Activated CD8-positive, alpha-beta memory T cell treated with anti-CD3 and anti-CD28 coated beads, Interleukin-2, amount 50 U/mL, for 48 hours (primary cell): ENCODE results near the gene PHGDH.
"Not testable (repeated sequence)": the region's sequence is repeated elsewhere in the genome, so short reads cannot be mapped to it uniquely, and the experiment has no call there.

Experiments used
- DNase-seq: peaks from one replicate; pipeline ENCODE4 v3.0.0-alpha.2; 2020

The PHGDH gene

DNA sequence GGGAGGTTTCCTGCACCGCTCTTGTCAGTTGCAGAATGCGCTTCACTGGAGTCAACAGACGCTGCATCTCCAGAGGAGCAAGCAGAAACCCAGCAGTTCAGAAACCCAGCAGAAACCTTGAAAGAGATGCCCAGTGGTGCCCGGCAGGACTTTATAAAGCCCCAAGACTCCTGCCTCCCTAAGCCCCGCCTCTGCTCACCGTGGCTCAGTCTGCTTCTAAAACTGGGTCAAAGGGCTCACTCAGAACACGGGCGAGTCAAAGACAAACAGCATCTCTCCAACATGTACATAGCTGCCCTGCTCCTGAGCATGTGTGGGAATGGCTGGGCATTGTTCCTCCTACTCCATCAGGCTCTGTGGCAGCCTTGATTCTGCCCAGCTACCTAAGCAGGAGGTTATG, 57.0 kb downstream of the PHGDH start, which contains the start of gene HMGCS2:
Gene HMGCS2, minus strand, starts transcription at position 128 of the 400 bp plus-strand sequence. Its CDS starts 61 bp downstream, at position 67.
- DNase-seq, result no peak

DNA sequence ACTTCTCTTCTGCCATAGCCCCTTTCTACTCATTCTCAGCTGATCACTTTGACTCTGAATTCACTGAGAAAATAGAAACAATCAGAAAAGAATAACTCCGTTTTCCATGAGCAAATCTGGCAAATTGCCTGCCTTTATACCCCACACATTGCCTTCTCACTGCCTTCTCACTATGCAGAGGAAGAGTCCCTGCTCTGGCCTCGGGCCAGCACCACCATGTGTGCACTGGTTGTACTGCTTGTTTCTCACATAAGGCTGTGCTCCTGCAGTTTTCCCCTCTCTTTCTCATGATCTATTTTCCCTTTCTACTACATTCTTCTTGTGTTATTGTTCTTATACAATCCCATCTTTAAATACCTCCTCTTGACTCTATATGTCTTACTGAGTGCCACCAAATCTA, 59.3 kb downstream of the PHGDH start:
- no peak for DNase-seq

DNA sequence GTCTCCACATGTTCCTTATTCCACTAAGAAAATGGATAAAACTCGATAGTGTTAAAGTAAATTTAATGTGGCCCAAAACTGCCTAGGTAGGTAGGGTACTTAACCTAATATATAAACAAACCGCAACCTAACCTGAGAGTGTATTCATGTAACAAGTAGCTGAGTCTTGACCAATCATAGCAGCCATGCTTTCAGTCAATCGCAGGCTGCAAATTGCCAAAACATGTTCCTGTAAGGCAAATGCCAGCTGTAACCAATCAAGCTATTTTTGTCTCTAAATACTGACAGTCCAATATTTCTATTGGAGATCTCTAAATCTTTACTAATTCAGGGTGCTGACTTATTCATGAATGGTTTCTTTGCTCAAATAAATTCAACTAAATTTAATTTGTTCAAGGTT, 60.0 kb downstream of the PHGDH start:
- no peak for DNase-seq

DNA sequence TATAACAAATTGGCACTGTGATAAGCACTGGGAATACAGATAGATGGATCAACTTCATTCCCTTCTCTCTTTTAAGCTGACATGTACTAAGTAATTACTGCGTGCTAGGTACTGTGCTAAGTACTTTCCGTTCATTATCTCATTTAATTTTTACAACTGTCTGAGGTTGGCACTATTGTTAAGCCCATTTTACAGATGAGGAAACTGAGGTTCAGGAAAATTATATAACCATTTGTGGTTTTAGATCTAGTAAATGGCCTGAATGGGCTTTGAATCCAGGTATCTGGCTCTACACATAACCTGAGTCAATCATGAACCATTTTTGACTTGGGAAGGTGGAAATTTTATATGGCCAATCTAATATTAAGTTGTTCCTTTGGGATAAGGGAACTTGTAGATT, 60.6 kb downstream of the PHGDH start:
- no peak for DNase-seq

GRCh38 chr1:119773711-119774241, 62.0 kb downstream of the PHGDH start:
- no peak for DNase-seq

DNA sequence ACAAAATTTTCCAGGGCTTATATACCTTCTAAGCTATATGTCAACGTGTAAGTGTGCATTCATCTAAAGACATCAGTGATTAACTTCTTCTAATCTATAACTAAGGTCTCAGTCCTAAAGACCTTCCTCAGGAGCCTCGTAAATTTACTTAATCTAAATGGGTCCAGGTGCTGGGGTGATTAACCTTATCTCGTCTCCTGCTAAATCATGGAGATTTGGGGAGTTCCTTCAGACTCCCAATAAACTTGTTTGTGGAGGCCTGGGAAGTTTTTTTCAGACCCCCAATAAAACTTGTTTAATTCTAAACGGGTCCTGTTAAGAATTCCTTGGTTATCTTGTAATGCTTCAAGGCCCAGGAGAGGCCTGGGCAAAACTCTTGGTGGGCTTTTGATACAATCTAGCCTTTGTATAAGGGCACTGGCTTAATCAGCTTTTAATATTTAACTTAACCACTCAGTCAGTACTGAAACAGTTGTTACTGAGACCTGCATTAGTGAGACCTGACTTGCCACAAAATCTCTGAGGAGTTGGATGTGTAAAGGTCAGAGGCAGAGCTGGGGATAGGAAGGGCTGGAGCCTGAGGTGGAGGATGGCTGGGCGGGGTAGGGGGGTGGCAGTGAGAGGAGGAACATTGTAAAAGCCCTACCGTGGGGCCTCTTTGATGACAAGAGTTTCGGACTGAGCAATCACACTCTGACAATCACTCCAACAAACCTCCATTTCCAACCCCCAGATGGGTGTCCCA, 63.2 kb downstream of the PHGDH start:
- no peak for DNase-seq

- DNase-seq, result no peak
These were observed 66.6 kb downstream of the PHGDH start for GRCh38 chr1:119778359-119778758.

DNA sequence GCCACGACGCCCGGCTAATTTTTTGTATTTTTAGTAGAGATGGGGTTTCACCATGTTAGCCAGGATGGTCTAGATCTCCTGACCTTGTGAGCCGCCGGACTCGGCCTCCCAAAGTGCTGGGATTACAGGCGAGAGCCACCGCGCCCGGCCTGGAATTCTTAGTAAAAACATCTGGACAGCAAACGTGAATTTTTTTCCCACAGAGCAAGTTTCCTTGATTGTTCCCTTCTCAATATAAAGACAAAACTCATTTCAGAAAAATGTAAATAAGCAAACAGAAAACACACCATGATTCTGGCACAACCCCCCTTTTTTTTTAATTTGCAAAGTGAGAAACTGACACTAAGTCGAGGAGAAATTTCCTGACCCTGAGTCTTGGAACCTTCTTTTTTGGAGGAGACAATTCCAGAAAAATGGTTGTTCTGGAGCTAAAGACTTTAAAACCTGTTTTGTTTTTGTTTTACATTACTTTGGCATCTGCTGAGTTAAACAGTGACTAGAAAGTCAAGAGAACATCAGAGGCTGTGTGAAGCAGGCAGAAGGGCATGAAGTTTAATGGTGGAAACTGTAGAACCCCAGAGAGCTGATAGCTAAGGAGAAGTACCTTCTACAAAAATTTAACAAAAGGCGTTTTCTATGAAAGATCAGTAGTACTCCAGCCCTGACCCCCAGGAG, 67.3 kb downstream of the PHGDH start:
- no peak for DNase-seq

DNA sequence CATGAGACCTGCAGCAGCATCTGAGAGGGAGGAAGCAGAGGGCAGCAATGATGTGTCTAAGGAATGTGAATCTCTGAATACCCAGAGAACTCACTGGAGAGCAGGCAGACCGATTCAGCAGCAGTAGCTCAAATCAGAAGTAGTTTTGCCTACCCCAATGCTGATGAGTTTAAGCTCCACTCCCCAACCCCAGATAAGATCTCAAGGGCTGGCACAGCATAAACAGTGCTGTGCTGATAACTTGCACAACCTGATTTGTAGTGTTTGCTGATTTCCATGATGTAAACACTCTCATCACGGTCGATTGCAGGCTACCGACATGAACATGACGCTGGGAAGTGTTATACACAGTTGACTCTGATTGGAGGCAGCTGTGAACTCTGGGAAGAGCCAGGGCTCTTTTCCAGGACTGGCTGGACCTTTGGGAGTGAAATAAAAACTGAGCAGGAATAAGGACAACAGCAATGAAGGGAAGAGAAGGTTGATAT, 68.2 kb downstream of the PHGDH start:
- no peak for DNase-seq

- no peak for DNase-seq
These were observed 69.9 kb downstream of the PHGDH start for GRCh38 chr1:119781434-119782210.

- no peak for DNase-seq
These were observed 71.0 kb downstream of the PHGDH start for GRCh38 chr1:119782631-119783325.

- no peak for DNase-seq
These were observed 71.8 kb downstream of the PHGDH start for GRCh38 chr1:119783354-119784185.

GRCh38 chr1:119784191-119784781, 72.6 kb downstream of the PHGDH start:
- DNase-seq, result no peak

GRCh38 chr1:119786046-119786445, 74.3 kb downstream of the PHGDH start:
- DNase-seq, result not testable (repeated sequence)

DNA sequence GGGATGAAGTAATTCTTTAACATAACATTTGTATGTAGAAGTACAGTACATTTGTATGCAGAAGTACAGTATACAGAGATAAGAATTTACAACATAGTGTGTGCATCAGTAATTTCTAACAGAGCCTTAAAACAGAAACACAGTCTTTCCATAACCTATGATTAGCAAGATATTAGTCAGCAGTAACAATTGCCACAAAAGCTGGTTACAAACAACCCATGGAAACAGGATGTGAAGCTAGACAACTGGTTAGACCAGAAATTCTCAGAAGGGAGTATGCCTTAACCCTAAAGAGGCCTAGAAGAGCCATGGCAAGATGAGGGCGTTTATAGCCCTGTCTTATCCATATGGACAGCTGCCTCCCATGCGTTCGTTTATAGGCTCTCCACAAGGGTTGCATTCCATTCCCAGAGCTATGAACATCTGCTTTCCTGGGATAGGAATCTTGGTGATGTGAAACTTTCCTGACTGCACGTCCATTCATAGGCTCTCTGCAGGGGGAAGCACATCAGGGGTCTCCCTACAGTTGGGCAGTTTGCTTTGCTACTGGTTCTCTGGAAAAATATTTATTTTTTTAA, 74.8 kb downstream of the PHGDH start:
- DNase-seq, result not testable (repeated sequence)

DNA sequence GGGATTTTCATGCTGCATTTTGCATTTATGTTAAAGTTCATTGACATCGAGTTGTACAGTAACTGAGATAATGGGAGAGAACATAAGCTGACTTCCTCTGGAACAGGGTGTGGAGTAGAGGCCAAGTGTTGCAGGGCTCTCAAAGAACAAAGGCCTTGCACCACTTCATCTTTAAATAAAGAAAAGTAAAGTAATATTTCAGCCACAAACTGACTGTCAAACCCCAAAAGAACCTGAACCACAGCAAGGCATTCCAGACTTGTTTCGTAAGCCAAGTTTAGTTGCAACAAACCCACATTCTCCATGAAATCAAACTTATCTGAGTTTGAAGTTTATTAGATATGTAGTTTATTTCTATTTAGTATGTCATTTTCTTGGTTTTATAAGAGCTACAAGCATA, 76.0 kb downstream of the PHGDH start:
- DNase-seq, result no peak

DNA sequence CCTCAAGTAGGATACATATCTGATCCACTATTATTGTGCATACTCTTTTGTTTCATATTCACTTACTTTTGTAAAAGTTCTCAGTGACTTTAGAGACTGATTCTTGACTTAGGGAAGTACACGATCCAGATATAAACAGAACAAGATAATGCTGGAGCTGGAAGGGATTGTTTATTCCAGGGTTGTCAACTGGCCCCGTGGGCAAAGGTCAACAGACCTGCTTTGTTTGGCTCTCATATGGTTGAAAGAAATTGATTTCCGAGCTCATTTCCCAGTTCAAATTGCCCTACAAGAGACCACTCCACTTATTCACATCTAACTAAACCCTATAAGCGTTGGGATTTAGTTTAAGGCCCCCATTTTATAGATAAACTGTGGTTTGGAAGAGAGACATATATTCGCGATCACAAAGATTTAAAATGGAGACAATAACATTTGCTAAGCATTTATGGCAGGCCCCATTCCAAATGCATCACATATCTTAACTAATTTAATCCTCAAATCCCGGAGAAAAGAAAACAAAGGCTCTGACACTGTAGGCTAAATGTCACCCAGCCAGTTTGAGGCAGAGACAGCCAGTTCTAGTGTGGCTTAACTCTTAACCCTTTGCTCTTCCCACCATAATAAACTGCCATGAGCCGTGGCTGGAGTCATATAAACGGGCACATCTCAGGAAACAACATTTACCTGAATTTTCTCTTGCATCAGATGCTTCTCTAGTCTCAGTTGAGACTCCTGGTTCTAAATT, 78.9 kb downstream of the PHGDH start:
- no peak for DNase-seq

DNA sequence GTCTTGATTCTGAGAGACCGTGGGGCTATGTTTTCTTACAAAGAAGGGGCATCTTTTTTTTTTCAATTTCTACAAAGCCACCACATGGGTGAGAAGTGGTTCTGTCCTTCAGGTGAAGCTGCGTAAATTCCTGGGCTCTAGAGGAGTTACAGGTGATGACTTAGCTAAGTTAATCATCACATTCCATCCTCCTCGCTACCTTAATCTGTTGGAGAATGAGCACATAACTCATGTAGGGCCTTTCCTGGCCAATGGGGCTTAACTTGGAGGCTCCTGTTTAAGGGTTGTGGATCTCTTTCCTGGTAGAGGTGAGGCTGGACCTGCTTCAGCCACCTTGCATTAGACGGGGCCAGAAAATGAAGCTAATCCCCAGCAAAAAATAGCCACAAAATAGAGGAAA, 79.6 kb downstream of the PHGDH start:
- DNase-seq, result no peak
